Panc1 (cell line): ENCODE data around the gene TNS4. TPM values are rescaled to one million over a fixed set of nuclear protein-coding genes. Genes with fewer than 3 reads are reported as not detected.

Source experiments
- ATAC-seq: fragments of 200-7000 bp; cut with Tn5 transposase; 2 replicates; pipeline ENCODE4 v1.9.1; 2020; ENCODE audit warnings: mild to moderate bottlenecking, moderate library complexity
- BruUV-seq: library from RNA; stranded (reverse); fragments of 400-500 nt; replicated peaks from 2 replicates; lab custom pipeline; 2021; lab: Mats Ljungman, UMichigan
- CTCF ChIA-PET: fragments of 300-600 bp; sonication (Branson Sonifier 250); formaldehyde crosslinking; loops from one replicate; lab custom pipeline; 2022; ENCODE audit warnings: antibody characterized with exemption; lab: Charles Lee
- POLR2A ChIA-PET: fragments of 300-600 bp; sonication (Branson Sonifier 250); formaldehyde crosslinking; loops from one replicate; lab custom pipeline; 2022; ENCODE audit warnings: antibody characterized with exemption; lab: Charles Lee
- DNase-seq: peaks from one replicate; pipeline ENCODE4 v3.0.0-alpha.2; 2010; ENCODE audit warnings: low read depth, low spot score
- H3K27ac ChIP-seq: 2 replicates; pipeline ENCODE4 v1.5.1; 2011; ENCODE audit warnings: mild to moderate bottlenecking, low read length, inconsistent platforms
- H3K27me3 ChIP-seq: fragments of 200-500 bp; sonication (Bioruptor generic); 2 replicates; pipeline ENCODE4 v1.6.0; 2014; ENCODE audit warnings: low read length, inconsistent platforms; ENCODE audit not compliant: control insufficient read depth, insufficient read depth
- H3K36me3 ChIP-seq: fragments of 200-500 bp; sonication (Bioruptor generic); 2 replicates; pipeline ENCODE4 v1.5.1; 2014; ENCODE audit warnings: inconsistent platforms, mild to moderate bottlenecking, low read length, moderate library complexity; ENCODE audit not compliant: control insufficient read depth, insufficient read depth
- H3K4me1 ChIP-seq: 2 replicates; pipeline ENCODE4 v1.5.1; 2011; ENCODE audit warnings: inconsistent platforms, mild to moderate bottlenecking, low read length, moderate library complexity; ENCODE audit not compliant: control insufficient read depth, insufficient read depth
- H3K4me3 ChIP-seq, 2 experiments: 2 replicates each; pipeline ENCODE4 v1.5.1; 2011 to 2012; ENCODE audit warnings: low read depth in 2 of 2, low read length in 2 of 2, mild to moderate bottlenecking in 2 of 2, inconsistent platforms in 1 of 2, moderate library complexity in 1 of 2
- H3K9me3 ChIP-seq: fragments of 200-500 bp; sonication (Bioruptor generic); 2 replicates; pipeline ENCODE4 v1.5.1; 2014; ENCODE audit warnings: low read depth, mild to moderate bottlenecking, inconsistent platforms, low read length, moderate library complexity; ENCODE audit not compliant: control insufficient read depth, insufficient read depth
- CTCF ChIP-seq: fragments of 450-650 bp; IDR thresholded peaks from 2 replicates; pipeline ENCODE4 v1.5.1; 2017; ENCODE audit warnings: mild to moderate bottlenecking
- POLR2AphosphoS5 ChIP-seq: IDR thresholded peaks from 2 replicates; pipeline ENCODE4 v1.6.1; 2012; ENCODE audit warnings: mild to moderate bottlenecking, low read depth, low read length, moderate library complexity
- REST ChIP-seq, 2 experiments: IDR thresholded peaks; 2 replicates each; pipeline ENCODE4 v1.6.1; 2011 to 2012; ENCODE audit warnings: low read depth in 2 of 2, control low read depth in 1 of 2, low read length in 1 of 2, mild to moderate bottlenecking in 1 of 2, moderate library complexity in 1 of 2; ENCODE audit not compliant: insufficient read depth in 1 of 2
- SIN3A ChIP-seq: IDR thresholded peaks from 2 replicates; pipeline ENCODE4 v1.6.1; 2012; ENCODE audit warnings: low read depth, mild to moderate bottlenecking, low read length, moderate library complexity, borderline replicate concordance; ENCODE audit not compliant: insufficient read depth
- TCF7L2 ChIP-seq: IDR thresholded peaks from 2 replicates; pipeline ENCODE4 v1.6.1; 2011; ENCODE audit warnings: mild to moderate bottlenecking, low read depth, low read length, inconsistent platforms
- in situ Hi-C: cut with HindIII; loops from 2 replicates; pipeline ENCODE4 v1.10.0; 2016; ENCODE audit warnings: low sequenced_read_pairs, low pct_unique_long_range_greater_than_20kb
- intact Hi-C: fragments of 100-400 bp; cut with micrococcal nuclease; formaldehyde crosslinking; loops from one replicate; pipeline ENCODE4 v1.10.0; 2022; ENCODE audit not compliant: unreplicated experiment
- total RNA-seq: library from RNA; stranded (reverse); gene quantifications from one replicate; pipeline ENCODE4 v1.2.1, GENCODE V29; 2021; ENCODE audit not compliant: unreplicated experiment

TNS4 gene
- total RNA-seq, 1 experiment from 2014 or later, result not detected

- Histone ChIP-seq H3K27ac (no peak overlapping the region), H3K27me3 (no peaks in the 10 kb centered on the region), H3K9me3 (no peaks in the 10 kb centered on the region), H3K4me3 (peak overlapping the region in 1 of 2 experiments; percentile 41; a peak in 3 of 4 replicates), H3K4me1 (peaks cover 10% of the 10 kb centered on the region), H3K36me3 (no peaks in the 10 kb centered on the region; the same call in 1 of the 2 replicates)
- in situ Hi-C loops (loop anchor here (5.0 kb wide), 1 partner anchor 33 kb away; no protein-coding TSS in a partner anchor), intact Hi-C loops (no loop called here)
- CTCF ChIA-PET, result interaction anchor here (0.7 kb wide), 1 partner anchor 34 kb away, joined by 8 read pairs; no protein-coding TSS in a partner anchor
- TF ChIP-seq CTCF (no peak), POLR2AphosphoS5 (no peak), SIN3A (no peak)
- ATAC-seq (peak; percentile 85), DNase-seq (no peak)
- POLR2A ChIA-PET, result no interaction called here
- BruUV-seq, result no TSS peak
These were observed 1.8 kb downstream of the TNS4 start for GRCh38 chr17:40499551-40500189.

GRCh38 chr17:40498281-40499084 is 2.9 kb downstream of the TNS4 start:
- TF ChIP-seq SIN3A (no peak), TCF7L2 (no peak), CTCF (no peak), POLR2AphosphoS5 (no peak), REST (IDR thresholded peaks at IDR 0.05; ENCODE audit: insufficient read depth in 1 of 2, low read depth in 2 of 2, low read length in 1 of 2) (no peak)
- DNase-seq (no peak), ATAC-seq (no peak)
- Histone ChIP-seq H3K27me3 (no peaks in the 10 kb centered on the region), H3K4me1 (peaks cover 10% of the 10 kb centered on the region), H3K4me3 (no peak overlapping the region), H3K27ac (no peak overlapping the region), H3K9me3 (no peaks in the 10 kb centered on the region), H3K36me3 (no peaks in the 10 kb centered on the region; the same call in 1 of the 2 replicates)
- ChIA-PET POLR2A (no interaction called here), CTCF (interaction anchor here (0.9 kb wide), 1 partner anchor 35 kb away, joined by 5 read pairs; no protein-coding TSS in a partner anchor)
- BruUV-seq, result no TSS peak
- intact Hi-C loops, result no loop called here
- in situ Hi-C loops, result loop anchor here (5.0 kb wide), 1 partner anchor 34 kb away; no protein-coding TSS in a partner anchor
